CD4-positive, alpha-beta T cell treated with Interleukin-15 for 4 hours (primary cell): Measurements from ENCODE around the gene BTBD17.
"Not testable (repeated sequence)": the region's sequence is repeated elsewhere in the genome, so short reads cannot be mapped to it uniquely, and the experiment has no call there.

ENCODE experiments used
- DNase-seq: peaks from one replicate; pipeline ENCODE4 v3.0.0-alpha.2; 2020; ENCODE audit warnings: low spot score

BTBD17 gene, protein sequence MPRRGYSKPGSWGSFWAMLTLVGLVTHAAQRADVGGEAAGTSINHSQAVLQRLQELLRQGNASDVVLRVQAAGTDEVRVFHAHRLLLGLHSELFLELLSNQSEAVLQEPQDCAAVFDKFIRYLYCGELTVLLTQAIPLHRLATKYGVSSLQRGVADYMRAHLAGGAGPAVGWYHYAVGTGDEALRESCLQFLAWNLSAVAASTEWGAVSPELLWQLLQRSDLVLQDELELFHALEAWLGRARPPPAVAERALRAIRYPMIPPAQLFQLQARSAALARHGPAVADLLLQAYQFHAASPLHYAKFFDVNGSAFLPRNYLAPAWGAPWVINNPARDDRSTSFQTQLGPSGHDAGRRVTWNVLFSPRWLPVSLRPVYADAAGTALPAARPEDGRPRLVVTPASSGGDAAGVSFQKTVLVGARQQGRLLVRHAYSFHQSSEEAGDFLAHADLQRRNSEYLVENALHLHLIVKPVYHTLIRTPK

DNA sequence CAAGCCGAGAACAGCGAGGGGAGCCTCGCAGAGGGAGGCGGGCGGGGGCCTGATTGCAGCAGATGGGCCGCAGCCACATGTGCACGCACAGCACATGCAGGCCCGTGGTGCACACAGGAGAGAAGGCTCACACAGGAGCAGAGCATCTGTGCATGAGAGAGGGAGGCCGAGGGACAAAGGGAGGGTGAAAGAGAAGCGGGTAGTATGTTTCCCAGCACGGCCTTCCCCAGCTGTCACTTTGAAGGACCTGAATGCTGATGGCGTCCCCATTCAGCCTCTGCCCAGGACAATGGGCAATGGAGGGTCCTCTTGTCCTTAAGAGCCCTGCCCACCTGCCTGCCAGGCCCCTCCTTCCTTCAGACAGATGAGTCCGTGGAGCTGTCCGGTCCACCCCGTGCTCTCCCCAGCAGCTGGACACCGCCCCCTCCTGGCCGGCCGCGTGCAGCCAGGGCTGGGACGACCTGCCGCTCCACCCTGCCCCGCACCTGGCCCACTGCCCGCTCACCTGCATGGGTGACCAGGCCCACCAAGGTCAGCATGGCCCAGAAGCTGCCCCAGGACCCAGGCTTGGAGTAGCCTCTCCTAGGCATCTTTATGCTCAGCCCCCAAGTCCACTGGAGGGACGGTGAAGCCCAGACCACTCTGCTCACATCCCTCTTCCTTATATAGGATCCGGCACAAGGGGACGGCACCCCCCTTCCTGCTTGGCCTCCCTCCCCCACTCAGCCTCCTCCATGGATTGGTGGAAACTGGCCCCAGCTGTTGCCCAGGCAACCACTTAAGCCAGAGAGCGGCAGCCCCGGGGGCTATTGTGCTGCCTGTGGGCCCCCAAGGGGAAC lies at the start of gene BTBD17:
TSS of gene BTBD17 (minus strand) at position 639 of the 839 bp plus-strand sequence. CDS start at position 590, 49 bp downstream.
- peak; percentile 18 for DNase-seq

DNA sequence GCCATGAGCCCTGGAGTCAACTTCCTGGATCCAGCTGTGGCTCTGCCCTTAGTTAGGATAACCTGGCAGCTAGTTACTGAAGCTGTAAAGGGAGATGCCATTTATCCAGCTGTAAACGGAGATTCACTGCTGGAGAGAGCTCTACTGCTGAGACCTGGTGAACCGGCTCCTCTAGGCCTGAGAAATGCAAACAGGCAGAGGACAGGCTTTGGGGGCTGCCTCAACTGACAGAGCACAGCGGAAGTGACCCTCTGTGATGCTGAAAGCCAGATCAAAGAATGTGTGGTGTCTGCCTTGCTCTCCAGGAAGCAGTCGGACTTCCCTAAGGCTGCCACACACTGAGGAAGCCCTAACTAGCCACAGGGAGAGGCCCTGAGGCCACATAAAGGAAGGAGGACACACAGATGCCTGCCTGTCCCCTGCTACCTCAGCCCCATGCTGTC lies 48.4 kb upstream of the BTBD17 start:
- no peak for DNase-seq

DNA sequence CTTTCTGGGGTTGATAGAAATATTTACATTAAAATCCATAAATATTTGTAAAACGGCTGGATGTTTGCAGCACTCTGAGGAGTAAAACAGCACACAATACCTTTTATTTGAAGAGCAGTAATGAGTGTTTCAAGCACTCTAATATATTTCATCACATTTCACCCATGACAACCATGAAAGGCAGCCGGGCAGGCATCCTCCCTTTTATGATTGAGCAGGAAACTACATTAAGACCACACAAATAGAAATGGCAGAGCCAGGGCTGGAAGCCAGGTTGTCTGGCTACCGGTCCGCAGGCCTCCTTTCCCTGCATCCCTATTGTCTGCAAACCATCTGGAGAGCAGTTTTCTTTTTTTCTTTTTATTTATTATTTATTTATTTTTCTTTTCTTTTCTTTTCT lies 47.1 kb upstream of the BTBD17 start:
- no peak for DNase-seq

DNA sequence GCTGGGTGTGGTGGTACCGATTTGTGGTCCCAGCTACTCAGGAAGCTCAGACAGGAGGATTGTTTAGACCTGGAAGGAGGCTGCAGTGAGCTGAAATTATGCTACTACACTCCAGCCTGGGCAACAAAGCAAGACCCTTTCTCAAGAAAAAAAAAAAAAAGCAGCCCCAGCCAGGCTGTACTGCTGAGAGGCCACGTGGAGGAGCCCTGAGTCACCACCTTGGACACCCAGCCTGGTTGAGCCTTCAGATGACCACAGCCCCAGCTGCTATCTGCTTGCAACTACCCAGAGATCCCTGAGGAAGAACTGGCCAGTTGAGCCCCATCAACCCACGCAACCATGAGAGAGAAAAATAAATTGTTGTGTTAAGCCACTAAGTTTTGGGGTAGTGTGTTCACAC lies 46.6 kb upstream of the BTBD17 start:
- DNase-seq = no peak

DNA sequence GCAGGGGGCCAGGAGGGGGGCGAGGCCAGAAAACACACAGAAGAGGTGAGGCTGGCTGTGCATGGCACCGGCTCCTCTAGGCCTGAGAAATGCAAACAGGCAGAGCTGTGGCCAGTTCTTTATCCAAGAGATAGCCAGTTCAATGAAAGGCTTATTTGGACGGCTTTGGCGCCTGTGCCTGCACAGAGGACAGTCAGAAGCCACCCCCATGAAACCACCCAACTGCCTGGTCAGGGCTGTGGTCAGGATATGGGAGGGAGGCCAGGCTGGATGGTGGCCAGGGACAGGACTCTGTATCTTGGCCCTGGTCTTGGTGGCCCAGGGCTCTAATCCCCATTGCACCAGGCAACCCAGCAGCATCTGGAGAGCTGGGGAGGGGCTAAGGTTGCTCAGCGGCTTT lies 45.7 kb upstream of the BTBD17 start:
- no peak for DNase-seq

DNA sequence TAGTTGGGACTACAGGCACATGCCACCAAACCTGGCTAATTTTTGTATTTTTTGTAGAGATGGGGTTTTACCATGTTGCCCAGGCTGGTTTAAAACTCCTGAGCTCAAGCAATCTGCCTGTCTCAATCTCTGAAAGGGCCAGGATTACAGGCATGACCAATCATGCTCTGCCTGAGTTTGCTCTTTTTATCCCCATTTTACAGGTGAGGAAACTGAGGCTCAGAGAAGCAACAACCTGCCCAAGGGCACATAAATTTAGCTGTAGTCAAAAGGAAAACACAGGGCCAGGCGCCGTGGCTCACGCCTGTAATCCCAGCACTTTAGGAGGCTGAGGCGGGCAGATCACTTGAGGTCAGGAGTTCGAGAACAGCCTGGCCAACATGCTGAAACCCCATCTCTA lies 43.6 kb upstream of the BTBD17 start:
- not testable (repeated sequence) for DNase-seq

DNA sequence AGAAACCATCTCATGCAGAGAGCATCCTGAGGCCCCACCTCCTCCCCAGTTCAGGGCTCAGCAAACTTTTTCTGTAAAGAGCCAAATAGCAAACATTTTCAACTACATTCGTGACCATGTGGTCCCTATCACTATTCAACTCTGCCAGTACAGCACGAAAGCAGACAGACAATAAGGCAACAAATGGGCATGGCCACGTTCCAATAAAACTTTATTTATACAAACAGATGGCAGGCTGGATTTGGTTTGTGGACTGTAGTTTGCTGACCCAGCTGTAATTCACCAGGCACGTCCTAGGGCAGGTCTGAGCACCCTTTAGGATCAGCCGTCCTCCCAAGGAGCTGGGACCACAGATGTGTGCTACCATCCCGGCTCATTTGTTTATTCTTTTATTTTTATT lies 43.1 kb upstream of the BTBD17 start:
- DNase-seq = no peak

DNA sequence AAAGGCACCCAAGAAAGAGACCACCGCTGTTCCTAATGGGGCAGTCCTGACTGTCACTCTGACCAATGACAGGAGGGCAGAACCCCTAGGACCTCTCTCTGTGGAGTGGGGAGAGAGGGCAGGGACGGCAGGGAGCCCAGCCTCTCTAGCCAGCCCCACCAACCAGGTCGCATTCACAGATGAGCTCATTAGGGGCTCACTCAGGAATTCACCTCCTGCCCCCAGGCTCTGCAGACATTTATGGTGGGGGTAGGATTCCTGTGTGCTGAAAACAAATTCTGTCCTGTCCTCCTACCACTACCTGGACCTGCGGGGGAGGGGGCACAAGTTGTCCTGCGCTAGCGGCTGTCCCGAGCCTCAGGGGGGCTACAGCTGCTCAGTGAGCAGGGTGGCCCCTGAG lies 42.5 kb upstream of the BTBD17 start:
- DNase-seq = no peak

DNA sequence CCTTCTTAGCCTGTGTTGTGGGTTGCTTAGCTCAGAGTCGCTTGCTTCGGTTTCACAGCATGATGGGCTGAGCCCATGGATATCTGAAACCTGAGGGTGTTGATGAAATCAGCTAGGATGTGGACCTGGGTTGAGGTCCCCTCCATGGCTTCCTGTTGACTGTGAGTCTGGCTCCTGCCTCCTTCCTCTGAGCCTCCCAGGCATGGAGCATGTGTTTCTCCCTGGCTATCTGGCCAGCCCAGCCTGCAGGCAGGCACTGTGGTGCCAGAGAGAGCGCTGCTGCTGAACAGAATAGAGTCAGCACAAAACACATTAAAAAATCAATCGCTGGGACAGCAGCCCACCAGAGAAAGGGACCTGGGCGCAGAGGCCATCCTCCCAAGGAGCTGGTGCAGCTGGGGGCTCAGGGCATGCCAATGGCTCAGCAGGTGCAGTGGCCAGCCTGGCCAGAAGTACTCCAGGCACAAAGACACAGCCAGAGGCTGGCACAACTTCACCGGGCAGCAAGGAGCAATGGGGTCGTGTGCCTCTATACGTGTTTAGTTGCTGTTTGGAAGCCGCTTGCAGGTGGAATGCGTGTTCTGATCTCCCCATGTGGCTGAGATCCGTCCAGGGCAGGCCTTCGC lies 42.0 kb upstream of the BTBD17 start:
- DNase-seq = no peak

DNA sequence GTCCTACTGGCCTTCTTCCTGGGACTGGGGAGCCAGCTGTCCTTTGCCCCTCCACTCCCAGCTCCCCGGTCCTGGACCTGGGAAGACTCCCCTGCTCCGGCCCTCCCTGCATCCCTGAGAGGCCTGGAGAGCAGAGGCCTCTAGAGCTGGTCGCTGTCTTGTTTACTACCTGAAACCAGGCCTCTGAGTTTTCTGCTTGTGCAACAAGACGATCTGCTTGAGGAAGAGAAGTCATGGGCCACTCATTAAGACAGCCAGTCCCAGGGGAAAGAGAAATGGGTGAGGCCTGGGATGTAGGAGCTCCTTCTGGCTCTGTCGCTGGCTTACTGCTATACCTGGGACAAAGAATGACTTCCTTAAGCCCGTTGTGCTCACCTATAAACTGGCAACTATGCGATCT lies 40.4 kb upstream of the BTBD17 start:
- DNase-seq = no peak

DNA sequence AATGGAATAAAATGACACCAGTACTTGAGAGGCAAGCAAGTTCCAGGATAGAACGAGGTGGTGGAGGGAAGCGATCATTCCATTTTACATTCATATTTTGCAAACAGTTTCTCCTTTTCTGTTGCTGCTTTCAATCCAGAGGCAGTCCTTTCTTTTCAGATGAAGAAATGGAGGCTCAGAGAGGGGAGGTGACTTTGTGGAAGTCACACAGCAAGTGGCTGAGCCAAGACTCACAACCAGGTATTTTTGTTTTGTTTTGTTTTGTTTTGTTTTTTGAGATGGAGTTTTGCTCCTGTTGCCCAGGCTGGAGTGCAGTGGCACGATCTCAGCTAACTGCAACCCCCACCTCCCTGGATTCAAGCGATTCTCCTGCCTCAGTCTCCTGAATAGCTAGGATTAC lies 34.9 kb upstream of the BTBD17 start:
- no peak for DNase-seq

DNA sequence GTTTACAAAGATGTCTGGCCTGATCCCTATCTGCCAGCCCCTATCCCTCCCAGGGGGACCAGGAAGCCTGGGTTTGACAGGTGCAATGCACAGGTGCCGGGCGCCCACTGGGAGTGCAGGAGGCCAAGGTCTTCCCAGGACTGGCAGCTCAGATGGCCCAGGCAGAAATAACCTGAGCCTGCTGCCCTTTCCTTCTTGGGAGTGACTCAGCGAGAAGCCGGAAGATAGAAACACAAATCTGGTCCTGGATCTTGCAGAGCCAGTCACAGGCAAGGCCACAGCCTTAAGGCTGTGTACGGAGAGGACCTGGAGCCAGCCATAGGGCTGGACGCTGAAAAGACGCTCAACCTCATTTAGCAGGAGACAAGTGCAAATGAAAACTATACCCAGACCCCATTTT lies 33.3 kb upstream of the BTBD17 start:
- DNase-seq = no peak

DNA sequence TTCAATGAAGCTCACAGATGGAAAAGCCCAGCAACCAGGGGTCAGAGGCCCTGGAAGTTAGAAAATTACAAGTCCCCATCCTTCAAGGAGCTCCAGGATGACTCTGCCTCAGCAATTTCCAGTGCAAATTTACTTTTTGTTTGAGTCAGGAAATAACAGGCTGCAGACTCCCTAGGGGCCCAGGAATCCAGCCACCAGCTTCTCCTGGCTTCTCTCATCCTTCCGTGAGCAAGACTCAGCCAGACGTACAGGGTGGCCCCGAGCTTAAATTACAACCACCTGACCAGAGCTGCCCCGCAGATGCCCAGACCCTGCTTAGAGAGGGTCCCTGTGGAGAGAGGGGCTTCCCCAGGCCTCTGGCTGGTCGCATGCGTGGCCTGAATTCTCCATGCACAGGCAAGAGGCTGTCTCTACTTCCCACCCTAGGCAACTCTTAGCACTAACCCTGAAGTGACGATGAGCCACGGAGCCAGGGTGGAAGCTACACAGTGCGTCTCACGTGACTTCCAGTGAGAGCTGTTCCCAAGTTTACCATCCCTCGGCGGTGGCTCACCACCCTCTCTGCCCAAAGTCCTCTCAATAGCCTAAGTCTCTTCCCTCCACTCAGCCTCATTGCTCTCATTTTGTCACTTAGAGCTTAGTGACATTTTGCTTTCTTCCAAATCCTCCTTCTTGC lies 32.7 kb upstream of the BTBD17 start:
- DNase-seq = no peak

DNA sequence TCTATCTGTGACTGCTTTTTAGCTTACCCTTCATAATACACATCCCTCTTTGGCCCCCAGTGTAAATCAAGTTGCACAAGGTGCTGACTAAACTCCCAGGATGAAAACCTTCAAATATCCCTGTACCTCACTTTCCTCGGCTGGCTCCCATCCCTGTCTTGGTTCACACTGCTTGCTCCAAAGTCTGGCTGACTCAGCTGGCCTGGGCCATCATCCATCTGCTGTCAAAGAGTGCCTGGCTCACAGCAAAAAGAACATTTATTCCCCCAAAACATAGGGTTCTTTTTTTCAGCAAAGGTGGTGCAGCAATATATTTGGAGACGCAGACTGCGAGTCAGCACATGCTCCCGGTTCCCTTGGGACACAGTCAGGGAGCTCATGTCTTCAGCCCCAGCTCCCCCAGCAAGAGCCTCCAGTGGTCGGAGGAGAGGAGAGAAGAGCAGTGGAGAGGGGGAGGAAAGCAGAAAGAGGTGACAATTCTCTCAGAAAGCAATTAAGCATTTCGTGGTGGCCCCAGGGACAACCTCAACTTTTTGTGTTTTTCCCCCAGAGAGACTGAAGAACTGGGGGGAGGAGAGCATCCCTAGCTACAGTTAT lies 31.8 kb upstream of the BTBD17 start:
- DNase-seq = no peak

DNA sequence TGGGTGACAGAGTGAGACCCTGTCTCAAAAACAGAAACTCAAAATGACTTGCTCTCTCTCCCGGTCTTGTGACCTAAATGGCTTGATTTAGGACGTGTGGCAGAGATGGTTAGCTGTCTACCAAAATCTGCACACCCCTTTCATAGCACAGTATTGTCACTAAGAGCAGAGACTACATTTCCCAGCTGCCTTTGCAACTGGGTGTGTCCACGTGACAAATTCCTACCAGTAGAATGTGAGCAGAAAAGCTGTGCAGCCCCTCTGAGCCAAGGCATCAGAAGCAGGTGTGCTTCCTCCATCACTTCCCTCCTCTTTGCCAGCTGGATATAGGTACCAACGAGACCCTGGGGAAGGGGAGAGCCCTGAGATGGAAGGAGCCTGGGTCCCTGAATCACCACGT lies 31.2 kb upstream of the BTBD17 start:
- DNase-seq = no peak

DNA sequence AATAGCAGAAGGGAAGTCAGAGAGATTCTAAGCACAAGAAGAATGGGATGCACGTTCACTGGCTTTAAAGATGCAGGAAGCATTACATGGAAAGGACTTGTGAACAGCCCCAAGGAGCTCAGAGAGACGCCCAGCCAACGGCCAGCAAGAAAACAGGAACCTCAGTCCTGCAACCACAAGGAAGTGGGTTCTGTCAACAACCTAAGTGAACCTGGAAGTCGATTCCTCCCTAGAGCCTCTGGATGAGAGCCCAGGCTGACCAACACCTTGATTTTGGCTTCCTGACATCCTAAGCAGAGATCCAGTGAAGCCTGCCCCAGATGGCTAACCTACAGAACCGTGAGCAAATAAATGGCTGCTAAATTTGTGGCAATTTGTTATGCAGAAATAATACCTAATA lies 30.1 kb upstream of the BTBD17 start:
- no peak for DNase-seq

DNA sequence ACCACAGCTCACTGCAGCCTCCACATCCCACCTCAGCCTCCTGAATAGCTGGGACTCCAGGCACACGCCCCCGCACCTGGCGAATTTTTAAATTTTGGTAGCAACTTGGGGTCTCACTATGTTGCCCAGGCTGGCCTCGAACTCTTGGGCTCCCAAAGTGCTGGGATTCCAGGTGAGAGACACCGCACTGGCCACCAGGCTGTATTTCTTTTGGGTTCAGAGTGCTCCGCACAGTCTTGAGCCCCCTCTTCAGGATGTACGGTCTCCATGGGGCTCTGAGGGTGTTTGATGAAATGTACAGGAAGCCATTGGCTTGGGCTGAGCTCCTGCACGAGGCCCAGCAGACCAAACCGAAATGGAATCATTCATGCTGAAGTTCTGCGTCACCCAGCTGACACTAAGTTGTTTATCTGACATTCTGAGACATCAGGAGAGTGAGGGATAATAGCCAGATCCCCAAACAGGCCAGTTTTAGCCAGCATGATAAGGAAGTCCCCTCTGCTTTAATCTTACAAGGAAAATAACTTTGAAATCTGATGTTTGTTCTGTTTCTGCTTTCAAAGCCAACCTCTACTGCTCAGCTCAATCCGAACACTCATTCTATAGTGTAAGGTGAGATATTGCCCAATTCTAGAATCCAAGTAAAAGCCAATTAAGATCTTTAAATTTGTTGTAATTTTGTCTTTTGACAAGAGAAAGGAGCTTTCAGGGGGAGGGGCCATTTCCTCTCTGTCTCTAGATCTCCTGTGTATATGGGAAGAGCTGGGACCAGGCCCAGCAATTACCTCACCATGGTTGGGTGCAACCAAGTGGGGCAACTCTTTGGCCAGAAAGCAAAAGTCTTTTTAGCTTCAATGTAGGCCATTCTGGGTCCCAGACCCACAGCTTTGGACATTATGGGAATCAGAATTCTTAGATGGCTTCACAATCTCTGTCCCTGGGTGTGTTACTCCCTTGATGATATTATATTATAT lies 29.3 kb upstream of the BTBD17 start:
- DNase-seq = no peak

DNA sequence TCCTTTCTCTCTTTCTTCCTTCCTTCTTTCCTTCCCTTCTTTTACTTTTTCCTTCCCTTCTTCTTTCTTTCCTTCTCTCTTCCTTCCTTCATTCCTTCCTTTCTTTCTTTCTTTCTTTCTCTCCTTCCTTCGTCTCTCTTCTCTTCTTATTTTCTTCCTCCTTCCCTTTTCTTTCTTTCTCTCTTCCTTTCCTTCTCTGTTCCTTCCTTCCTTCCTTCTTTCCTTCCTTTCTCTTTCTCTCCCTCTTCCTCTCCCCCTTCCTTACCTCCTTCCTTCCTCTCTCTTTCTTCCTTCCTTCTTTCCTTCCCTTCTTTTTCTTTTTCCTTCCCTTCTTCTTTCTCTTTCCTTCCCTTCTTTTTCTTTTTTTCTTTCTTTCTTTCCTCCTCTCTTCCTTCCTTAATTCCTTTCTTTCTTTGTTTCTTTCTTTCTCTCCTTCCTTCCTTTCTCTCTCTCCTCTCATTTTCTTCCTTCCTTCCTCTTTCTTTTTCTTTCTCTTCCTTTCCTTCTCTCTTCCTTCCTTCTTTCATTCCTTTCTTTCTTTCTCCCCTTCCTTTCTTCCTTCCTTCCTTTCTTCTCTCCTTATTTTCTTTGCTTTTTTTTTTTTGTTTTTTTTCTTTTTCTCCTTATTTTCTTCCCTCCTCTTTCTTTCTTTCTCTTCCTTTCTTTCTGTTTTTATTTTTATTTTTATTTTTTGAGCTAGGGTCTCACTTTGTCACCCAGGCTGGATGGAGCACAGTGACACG lies 28.4 kb upstream of the BTBD17 start:
- no peak for DNase-seq

DNA sequence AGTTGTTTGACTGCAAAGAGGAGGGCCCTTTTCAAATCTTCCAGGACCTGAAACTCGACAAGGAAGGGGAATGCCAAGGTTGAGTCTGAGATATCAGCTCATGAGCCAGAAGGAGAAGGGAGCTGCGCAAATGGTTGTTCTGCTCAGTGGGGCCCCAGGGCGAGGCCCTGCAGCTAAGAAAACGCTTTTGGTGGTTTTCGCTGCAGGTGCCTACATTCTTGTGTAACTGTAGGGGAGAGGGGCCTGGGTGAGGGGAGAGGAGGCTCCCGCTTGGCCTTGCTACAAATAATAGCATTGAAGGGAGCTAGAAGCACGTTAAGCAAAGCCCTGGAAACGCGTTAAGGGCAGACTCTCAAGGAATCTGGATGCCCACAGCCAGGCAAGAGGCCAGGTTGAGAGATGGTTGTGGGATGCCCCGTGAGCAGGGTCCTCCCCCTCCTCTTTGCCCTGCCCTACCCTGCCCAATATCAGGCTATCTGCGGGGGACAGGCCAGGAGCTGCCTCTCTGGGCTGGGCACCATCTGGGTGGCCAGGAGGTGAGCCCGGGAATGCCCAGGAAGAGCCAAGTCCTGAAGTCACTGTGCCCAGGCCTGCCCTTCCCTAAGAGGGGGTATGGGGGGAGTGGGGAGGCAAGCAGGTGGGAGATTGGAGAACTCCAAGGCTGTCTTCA lies 27.6 kb upstream of the BTBD17 start:
- DNase-seq = no peak
